ENCODE data around the gene INSIG1.

Gene INSIG1

DNA sequence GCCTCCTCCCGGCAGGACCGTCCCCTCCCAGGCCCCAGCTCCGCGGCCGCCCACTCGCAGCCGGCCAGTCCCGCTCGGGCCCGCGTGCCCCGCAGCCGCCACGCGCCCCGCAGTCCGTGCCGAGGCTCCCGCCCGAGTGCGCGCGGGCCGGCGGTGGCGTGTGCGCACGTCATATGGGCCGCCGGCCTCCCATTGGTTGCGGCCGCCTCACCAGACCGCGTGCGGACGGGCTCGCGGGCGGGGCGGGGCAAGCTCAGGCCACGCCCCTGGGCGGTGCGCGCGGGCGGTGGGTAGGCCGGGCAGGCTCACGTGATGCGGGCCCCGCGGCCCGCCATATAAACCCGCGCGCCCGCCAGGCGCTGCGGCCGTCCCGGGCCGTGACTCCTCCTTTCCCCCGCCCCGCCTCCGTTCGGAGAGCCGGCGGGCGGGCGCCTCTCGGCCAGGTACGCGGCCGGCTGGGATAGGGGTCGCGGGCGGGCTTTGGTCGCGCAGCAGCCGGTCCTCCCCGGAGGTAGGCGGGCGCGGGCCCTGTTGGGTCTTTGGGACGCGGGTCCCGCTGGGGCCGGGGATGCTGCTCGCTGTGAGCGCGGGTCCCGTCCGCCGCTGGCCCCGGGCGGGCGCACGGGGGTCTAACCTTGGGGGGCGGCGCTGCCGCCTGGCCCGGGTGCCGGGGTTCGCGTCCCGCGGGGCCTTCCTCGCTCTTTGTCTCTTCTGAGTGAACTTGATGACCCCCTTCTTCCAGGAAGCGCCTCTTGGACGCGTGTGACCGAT is at the start of gene INSIG1:
Gene INSIG1 (plus strand): TSS at position 362 of the 771 bp plus-strand sequence. CDS start 408 bp downstream, at position 770.
- DNase-seq (ENCODE audit: low spot score), result peak; percentile 97

GRCh38 chr7:155248366-155248756 is 49.3 kb upstream of the INSIG1 start:
- DNase-seq (ENCODE audit: low spot score), result no peak

DNA sequence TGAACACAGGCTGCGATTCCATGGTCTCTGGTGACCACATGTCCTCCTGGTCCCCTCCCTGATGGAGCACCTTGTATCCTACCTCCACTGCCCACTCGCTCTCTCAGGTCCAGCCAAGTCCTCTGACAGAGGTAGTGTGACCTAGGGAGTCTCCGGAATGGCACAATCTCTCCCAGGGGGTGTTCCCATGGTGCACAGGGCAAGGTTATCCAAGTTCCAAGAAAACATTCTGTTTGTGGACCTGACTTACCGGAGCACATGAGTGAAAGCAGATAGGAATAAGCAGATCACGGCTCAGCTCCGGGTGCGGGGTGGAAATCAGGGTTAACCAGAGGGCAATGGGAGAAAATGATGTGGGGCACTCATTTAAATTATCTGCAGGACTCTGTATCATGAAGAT is 45.8 kb upstream of the INSIG1 start:
- DNase-seq (ENCODE audit: low spot score), result no peak

DNA sequence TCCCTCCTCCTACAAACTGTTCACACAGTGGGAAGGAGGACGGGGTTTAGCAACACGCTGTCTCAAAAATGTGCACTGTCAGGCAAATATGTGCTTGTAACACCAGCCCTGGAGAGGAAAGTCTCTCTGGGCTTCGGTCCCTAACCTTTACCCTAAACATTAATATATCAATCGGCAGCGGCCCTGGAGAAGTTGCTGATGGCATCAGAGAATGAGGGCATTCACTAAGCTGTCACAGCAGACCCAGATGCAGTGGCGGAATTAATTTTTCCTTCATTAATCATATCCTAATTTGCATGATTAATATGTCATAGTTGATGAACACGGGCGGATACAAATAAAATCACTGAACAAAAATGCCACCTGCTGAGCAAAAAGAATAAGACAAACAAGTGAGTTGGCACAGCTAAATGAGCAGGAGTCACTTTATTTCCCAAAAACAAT is 45.2 kb upstream of the INSIG1 start:
- DNase-seq (ENCODE audit: low spot score), result no peak

- DNase-seq (ENCODE audit: low spot score), result no peak
Measured at GRCh38 chr7:155252892-155253501, 44.7 kb upstream of the INSIG1 start.

GRCh38 chr7:155254018-155254417 is 43.7 kb upstream of the INSIG1 start:
- no peak for DNase-seq (ENCODE audit: low spot score)

DNA sequence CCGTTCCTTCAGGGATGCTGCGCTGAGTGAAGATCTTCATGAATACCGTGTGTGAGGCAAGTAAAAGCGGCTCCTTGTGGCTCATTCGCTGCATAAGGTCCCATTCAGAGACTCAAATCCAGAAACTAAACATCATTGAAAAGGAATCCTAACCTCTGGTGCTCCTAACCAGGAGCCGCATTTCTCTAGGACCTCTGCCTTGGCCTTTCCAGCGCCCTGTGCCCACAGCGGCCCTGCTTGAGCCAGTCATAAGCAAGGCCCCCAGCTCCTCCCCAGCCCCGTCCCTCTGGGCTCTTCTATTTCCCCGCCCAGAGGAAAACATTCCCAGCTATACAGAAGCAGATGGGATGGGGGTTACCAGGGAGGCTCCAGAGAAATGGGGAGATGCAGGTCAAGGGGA is 42.6 kb upstream of the INSIG1 start:
- no peak for DNase-seq (ENCODE audit: low spot score)

DNA sequence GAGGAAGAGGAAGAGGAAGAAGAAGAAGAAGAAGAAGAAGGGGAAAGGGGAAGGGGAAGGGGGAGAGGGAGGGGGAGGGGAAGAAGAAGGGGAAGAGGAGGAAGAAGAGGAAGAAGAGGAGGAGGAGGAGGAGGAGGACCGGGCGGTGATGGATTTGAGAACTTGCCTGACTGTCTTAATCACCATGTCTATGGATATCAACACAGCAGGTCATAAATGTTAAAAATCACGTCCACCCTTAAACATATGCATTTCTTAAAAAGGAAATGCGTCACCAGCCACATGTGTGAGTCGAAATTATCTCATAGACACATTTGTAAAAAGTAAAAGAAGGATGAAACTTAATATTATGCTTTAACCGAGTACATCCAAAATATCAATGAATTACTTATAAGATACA is 42.1 kb upstream of the INSIG1 start:
- no peak for DNase-seq (ENCODE audit: low spot score)

GRCh38 chr7:155256081-155256760 is 41.5 kb upstream of the INSIG1 start:
- DNase-seq (ENCODE audit: low spot score), result no peak

DNA sequence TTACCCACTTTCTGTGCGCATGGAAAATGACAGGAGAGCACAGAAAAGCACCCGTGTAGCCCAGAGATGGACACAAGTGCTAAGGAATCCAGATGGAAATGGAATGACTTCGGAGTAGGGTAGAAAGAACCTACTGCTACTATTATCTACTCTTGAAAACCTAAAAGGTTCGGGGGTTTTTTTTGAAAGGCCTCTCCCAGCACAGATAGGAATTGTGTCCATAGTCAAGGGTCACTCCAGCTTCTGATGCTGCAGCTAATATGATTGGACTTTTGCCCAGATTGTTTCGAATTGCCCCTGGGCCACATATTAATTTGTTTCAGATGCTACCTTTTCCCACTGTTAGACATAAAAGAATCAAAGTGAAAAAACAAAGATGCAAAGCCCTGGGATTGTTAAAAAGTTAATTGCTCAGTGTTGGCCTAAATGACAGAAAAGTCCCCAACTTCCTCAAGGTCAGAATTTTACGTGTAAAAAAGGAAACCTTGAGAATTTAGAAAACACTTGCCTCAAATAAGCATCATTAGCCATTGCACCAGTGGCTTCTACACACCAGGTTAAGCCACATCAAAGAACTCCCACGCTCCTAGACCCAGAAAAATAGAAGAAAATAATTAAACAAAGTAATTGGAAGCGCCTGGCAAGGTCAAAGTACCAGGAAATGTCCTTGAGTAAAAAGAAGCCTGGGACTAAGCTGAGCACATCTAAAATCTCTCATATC is 40.8 kb upstream of the INSIG1 start:
- no peak for DNase-seq (ENCODE audit: low spot score)

GRCh38 chr7:155257482-155258225 is 40.0 kb upstream of the INSIG1 start:
- DNase-seq (ENCODE audit: low spot score), result peak; percentile 6

- DNase-seq (ENCODE audit: low spot score), result no peak
Measured at GRCh38 chr7:155258226-155258560, 39.5 kb upstream of the INSIG1 start.

DNA sequence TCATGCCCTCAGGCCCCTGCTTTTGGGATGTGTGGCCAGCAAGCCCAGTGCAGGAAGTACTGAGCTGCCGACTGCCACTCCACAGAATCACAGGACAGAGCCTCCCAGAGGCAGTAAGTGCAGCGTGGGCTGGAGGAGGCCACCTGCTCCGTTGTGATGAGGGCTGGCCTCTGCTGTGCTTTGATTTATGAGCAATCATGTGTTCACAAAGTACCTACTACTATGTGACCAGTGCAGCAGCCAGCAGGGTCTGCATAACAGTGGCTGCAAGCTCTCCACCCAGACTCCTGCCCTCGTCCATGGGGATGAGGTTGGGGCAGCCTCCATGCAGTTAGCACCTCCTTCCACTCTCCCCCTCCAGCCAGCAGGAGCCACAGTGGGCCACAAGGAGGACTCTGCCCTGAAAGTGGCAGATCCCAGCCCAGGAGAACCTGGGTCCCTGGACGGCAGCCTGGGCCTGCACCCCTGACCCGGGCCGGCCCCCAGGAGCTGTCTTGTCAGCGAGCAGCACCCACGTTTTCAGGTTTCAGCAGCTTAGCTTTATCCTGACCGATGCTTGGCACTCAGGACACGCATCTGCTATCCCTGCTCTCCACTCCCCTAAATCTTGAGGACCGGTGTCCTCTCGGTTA is 37.7 kb upstream of the INSIG1 start:
- no peak for DNase-seq (ENCODE audit: low spot score)

GRCh38 chr7:155260498-155260872 is 37.2 kb upstream of the INSIG1 start:
- no peak for DNase-seq (ENCODE audit: low spot score)

GRCh38 chr7:155261031-155261985 is 36.4 kb upstream of the INSIG1 start:
- DNase-seq (ENCODE audit: low spot score), result no peak

DNA sequence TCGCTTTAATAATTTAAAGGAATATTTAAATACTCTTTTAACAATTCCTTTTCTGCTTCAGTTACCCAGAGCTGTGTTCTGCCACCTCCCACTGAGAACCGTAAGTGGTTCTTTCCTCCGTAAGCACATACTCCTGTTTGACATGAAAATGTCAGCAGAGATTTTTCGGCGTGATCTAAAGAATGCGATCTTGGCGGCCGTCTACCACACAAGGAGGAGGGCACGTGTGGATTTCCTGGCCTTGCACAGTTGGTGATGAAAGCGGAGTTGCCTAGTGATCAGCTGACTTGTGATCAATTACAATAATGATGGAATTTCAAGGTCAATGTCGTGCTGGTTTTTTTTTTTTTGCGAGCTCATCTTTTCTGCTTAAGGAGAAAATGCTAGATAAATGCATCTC is 35.6 kb upstream of the INSIG1 start:
- no peak for DNase-seq (ENCODE audit: low spot score)

DNA sequence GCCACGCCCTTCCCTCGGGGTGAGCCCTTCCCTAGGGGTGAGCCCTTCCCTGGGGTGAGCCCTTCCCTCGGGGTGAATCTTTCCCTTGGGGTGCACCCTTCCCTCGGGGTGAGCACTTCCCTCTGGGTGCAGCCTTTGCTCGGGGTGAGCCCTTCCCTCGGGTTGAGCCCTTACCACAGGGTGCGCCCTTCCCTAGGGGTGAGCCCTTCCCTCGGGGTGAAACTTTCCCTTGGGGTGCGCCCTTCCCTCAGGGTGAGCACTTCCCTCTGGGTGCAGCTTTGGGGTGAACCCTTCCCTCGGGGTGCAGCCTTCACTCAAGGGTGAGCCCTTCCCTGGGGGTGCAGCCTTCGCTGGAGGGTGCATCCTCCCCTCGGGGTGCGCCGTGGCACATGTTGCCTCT is 34.6 kb upstream of the INSIG1 start:
- no peak for DNase-seq (ENCODE audit: low spot score)

- DNase-seq (ENCODE audit: low spot score), result no peak
Measured at GRCh38 chr7:155263581-155264143, 34.0 kb upstream of the INSIG1 start.

- DNase-seq (ENCODE audit: low spot score), result no peak
Measured at GRCh38 chr7:155265144-155265543, 32.5 kb upstream of the INSIG1 start.

GRCh38 chr7:155265961-155266360 is 31.7 kb upstream of the INSIG1 start:
- DNase-seq (ENCODE audit: low spot score), result no peak

Measured in putamen (tissue), 1 donor.